Psoas muscle (tissue), 8 donors: Measurements from ENCODE around the gene PALLD. TPM values are rescaled to one million over a fixed set of nuclear protein-coding genes. Genes with fewer than 3 reads are reported as not detected.

Experiments
- ATAC-seq, 4 donors: fragments of 200-7000 bp; cut with Tn5 transposase; one replicate each; pipeline ENCODE4 v1.9.1; 2020; ENCODE audit warnings: moderate library complexity in 3 of 4, mild to moderate bottlenecking in 2 of 4
- DNase-seq, 2 donors: peaks; one replicate each; pipeline ENCODE4 v3.0.0-alpha.2; 2020
- H3K27ac ChIP-seq: fragments of 200-600 bp; one replicate; pipeline ENCODE4 v1.8.0; 2022
- H3K27me3 ChIP-seq, 3 donors: fragments of 200-600 bp in 1 of 3; one replicate each; pipeline versions ENCODE4 v1.6.1 to v1.8.0; 2013 to 2022; ENCODE audit warnings: low read length in 2 of 3, mild to moderate bottlenecking in 2 of 3, moderate library complexity in 1 of 3; ENCODE audit not compliant: insufficient read depth in 3 of 3
- H3K36me3 ChIP-seq, 2 donors: fragments of 200-600 bp in 1 of 2; one replicate each; pipeline versions ENCODE4 v1.6.1 to v1.8.0; 2013 to 2022; ENCODE audit warnings: low read depth in 1 of 2, mild to moderate bottlenecking in 1 of 2, moderate library complexity in 1 of 2; ENCODE audit not compliant: insufficient read depth in 1 of 2
- H3K4me1 ChIP-seq: fragments of 200-600 bp; one replicate; pipeline ENCODE4 v1.8.0; 2022
- H3K4me3 ChIP-seq: fragments of 200-600 bp; one replicate; pipeline ENCODE4 v1.8.0; 2022; ENCODE audit warnings: mild to moderate bottlenecking
- H3K9me3 ChIP-seq: fragments of 200-600 bp; one replicate; pipeline ENCODE4 v1.8.0; 2022
- WGBS, 3 donors: extraction: QIAGEN DNeasy Blood & Tissue Kit; methylation state at CpG; one replicate each; pipeline versions ENCODE4 v1.1.6 to v1.1.7; 2013; 5-methylcytosine and 5-hydroxymethylcytosine counted together
- intact Hi-C, 2 donors: fragments of 100-400 bp; cut with DNase I; formaldehyde crosslinking; loops; one replicate each; pipeline versions ENCODE4 v1.11.0 to v1.14.2; 2022
- polyA plus RNA-seq, 3 donors: library from polyadenylated mRNA; stranded (reverse); fragments of 200-250 nt; gene quantifications; one replicate each; pipeline ENCODE4 v1.2.3, GENCODE V29; 2013
- total RNA-seq, 4 donors: library from RNA; stranded (reverse); fragmentation: NEBNext Ultra II Directional in 2 of 4; extraction: Animal tissue kit (Norgen Biotek cat#: 25700) in 2 of 4; gene quantifications; one replicate each; pipeline versions ENCODE4 v1.2.1 to v1.2.4, GENCODE V29; 2021 to 2023
- TF ChIP-seq, protein P1 (sequence below): fragments of 200-600 bp; IDR thresholded peaks from one replicate; pipeline ENCODE4 v1.8.0; 2022; ENCODE audit warnings: antibody characterized with exemption
- donor health status: healthy with polysubstance abuse.
- donor health status: DM: no; HTN: no; CAD: no; lungs with moderate emphysema.
- donor health status: Bipolar disorder and iron deficiency.
- donor health status: healthy.
- donor health status: DM: yes; HTN: yes; CAD: no.
- donor health status: DM: no; HTN: no; CAD: no.
- donor health status: DM: no; HTN: no; CAD: no.
- donor health status: DM: yes; HTN: yes; CAD: no.

The PALLD gene
- total and polyA plus RNA-seq, 7 donors, result 19.2 to 245 (median 168) TPM

DNA sequence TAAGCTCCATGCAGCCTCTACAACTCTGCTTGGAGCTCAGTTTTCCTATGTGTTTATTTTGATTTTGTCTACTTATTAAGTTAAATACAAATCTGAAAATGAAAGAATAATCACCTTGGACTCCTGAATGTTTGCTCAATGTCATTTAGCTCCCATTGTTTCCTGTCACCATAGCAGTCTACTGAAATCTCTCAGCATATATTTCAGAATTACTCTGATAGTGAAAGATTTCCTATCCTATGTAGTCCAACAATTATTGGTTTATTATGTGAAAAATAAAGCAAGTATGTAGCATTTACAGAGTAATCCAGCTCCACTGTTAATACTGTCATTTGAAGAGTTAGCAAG lies 344.8 kb downstream of the PALLD start:
- H3K4me1 ChIP-seq, result peaks cover 76% of the 10 kb centered on the region

DNA sequence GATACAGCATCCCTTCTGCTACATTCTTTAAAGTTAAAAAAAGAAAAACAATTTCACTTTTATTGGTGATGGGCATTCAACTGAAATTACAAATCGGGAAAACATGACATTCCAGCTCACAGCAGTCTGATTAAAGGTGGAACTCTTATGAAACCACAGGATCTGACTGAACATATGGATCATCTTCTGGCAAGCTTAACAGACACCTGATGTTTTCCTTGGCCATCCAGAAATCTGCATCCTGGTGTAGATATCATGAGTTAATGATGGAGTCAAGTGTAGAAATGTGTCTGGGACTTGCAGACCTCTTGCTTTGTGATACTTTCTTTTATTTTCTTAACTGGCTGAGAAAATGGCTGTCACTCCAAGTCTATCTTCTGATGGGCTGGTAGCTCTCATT lies 345.3 kb downstream of the PALLD start:
- Histone ChIP-seq H3K36me3 (no peaks in the 10 kb centered on the region), H3K27me3 (no peaks in the 10 kb centered on the region), H3K9me3 (no peaks in the 10 kb centered on the region), H3K4me1 (peaks cover 80% of the 10 kb centered on the region), H3K27ac (no peak overlapping the region), H3K4me3 (no peak overlapping the region)
- DNase-seq (no peak), ATAC-seq (no peak)
- intact Hi-C loops, result no loop called here
- WGBS, 3 donors, result 79 to 87% (median 86%) methylated on average over 1 of the region's 1 CpG
- TF ChIP-seq, protein P1, sequence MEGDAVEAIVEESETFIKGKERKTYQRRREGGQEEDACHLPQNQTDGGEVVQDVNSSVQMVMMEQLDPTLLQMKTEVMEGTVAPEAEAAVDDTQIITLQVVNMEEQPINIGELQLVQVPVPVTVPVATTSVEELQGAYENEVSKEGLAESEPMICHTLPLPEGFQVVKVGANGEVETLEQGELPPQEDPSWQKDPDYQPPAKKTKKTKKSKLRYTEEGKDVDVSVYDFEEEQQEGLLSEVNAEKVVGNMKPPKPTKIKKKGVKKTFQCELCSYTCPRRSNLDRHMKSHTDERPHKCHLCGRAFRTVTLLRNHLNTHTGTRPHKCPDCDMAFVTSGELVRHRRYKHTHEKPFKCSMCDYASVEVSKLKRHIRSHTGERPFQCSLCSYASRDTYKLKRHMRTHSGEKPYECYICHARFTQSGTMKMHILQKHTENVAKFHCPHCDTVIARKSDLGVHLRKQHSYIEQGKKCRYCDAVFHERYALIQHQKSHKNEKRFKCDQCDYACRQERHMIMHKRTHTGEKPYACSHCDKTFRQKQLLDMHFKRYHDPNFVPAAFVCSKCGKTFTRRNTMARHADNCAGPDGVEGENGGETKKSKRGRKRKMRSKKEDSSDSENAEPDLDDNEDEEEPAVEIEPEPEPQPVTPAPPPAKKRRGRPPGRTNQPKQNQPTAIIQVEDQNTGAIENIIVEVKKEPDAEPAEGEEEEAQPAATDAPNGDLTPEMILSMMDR, result no peak

More for the DNA sequence above, 344.8 kb downstream of the PALLD start:
- intact Hi-C loops, result no loop called here
- TF ChIP-seq, protein P1, result no peak
- no peaks in the 10 kb centered on the region for H3K27me3 ChIP-seq
- peaks cover 0 to 4% of the 10 kb centered on the region in 2 donors for H3K36me3 ChIP-seq
- no peak overlapping the region for H3K4me3 ChIP-seq
- no peak for ATAC-seq
- H3K9me3 ChIP-seq, result no peaks in the 10 kb centered on the region
- no peak for DNase-seq
- H3K27ac ChIP-seq, result peak overlapping the region; percentile 7

DNA sequence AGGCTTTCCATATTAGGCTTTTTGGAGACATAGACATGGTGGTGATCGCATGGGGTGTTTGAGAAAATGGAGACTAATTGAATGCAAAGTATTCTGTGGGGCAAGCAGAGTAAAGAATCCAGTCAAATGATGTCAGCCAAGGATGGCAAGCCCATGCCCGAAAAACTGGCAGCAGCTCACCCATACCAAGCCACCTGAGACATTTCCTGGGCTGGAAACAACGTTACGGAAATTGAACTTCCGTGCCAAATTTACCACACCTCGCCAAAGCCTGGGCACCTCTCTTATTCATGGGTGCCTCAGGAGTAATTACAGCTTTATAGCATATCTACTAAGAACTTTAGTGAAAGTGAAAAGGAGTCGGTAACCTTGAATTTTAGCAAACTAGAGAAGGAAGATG lies 346.8 kb downstream of the PALLD start:
- DNase-seq (no peak), ATAC-seq (no peak)
- H3K9me3 ChIP-seq, result no peaks in the 10 kb centered on the region
- H3K36me3 ChIP-seq, result no peaks in the 10 kb centered on the region
- intact Hi-C loops, result no loop called here
- H3K27ac ChIP-seq, result peak overlapping the region; percentile 11
- no peaks in the 10 kb centered on the region for H3K27me3 ChIP-seq
- 30 to 53% (median 42%) methylated on average over 7 of the region's 7 CpGs for WGBS, 3 donors
- peaks cover 84% of the 10 kb centered on the region for H3K4me1 ChIP-seq
- TF ChIP-seq, protein P1, result no peak
- H3K4me3 ChIP-seq, result no peak overlapping the region

DNA sequence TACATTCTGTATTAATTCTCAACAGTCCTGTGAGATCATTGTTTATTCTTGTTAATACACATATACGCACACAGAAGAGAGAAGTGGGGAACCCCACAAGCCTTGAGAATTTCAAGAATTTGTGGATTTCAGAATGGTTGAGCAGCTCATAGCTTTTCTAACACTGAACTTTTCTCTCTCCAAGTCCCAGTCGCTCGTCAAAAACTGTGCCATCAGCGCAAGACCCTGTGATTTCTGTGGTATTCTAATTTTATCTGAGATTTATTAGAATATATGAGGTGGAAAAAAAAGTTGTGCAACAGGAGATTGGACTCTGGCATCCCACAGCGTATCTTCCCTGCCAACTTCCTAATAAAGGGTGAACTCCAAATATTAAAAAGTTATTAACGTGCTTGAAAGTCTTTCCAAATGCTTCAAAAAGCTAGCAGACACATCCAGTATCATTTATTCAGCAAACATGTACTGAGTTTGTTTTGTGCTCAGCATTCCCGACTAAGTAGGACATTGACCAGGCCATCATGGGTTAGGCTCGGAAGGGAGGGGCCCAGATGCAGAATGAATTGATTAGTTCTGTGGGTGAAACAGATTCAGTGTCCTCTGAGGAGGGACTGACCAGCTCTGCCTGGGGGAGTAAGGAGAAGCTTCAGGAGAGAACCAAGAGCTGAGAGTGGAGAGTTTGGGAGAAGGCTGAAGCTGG lies 347.6 kb downstream of the PALLD start:
- intact Hi-C loops, result no loop called here
- Histone ChIP-seq H3K4me1 (peaks cover 84% of the 10 kb centered on the region), H3K27me3 (no peaks in the 10 kb centered on the region), H3K27ac (peak overlapping the region; percentile 11), H3K4me3 (no peak overlapping the region), H3K36me3 (no peaks in the 10 kb centered on the region), H3K9me3 (no peaks in the 10 kb centered on the region)
- no peak for DNase-seq
- 55 to 72% (median 60%) methylated on average over 8 of the region's 8 CpGs for WGBS, 3 donors
- TF ChIP-seq, protein P1, result no peak
- ATAC-seq, result no peak

DNA sequence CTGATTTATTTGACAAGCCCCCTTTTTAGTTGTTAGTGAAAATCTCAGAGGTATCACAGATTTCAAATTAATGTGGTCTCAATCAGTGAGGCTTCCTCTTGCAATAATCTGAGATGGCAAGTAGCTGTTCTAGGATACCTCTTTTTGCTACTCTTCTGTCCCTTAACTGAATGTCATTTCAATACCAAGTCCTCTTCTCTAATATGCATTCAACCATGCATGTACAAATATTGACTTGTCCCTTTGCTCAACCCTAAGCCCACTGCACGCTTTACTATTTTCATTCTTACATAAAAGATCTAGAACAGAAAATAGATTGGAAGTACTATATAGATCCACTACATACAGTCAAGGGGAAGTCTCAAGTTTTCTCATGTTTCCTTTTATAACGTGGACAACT lies 349.0 kb downstream of the PALLD start:
- DNase-seq, result no peak
- peaks cover 77% of the 10 kb centered on the region for H3K4me1 ChIP-seq
- no peaks in the 10 kb centered on the region for H3K36me3 ChIP-seq
- no peaks in the 10 kb centered on the region for H3K9me3 ChIP-seq
- no peak overlapping the region for H3K4me3 ChIP-seq
- 83 to 87% (median 85%) methylated on average over 2 of the region's 2 CpGs for WGBS, 3 donors
- peak overlapping the region; percentile 37 for H3K27ac ChIP-seq
- H3K27me3 ChIP-seq, result no peaks in the 10 kb centered on the region
- intact Hi-C loops, result no loop called here
- TF ChIP-seq, protein P1, result no peak
- ATAC-seq, result no peak
